ENCODE measurements around the gene UBA52. TPM values are rescaled to one million over a fixed set of nuclear protein-coding genes. Genes with fewer than 3 reads are reported as not detected.

The UBA52 gene
- total and polyA plus RNA-seq, 2 of the 13 experiments (the other 11 are each of a cell fraction or from before 2014, with no cell fraction given), result 959 to 1,782 TPM

- TF ChIP-seq ZNF263 (CRISPR knock-in tag; IDR thresholded peaks at IDR 0.05) (0 out of 2 replicates have a peak, but pooled peaks have one; percentile 27), MAX (IDR thresholded peaks at IDR 0.05) (peak; percentile 37; the same call in 1 of the 2 replicates), NR2F1 (CRISPR knock-in tag; IDR thresholded peaks at IDR 0.05) (peak in 1 of 2 experiments; percentile 53; a peak in 2 of 4 replicates), ZSCAN25 (CRISPR knock-in tag; IDR thresholded peaks at IDR 0.05) (0 out of 2 replicates have a peak, but pooled peaks have one; percentile 20), SNAPC4 (CRISPR knock-in tag; IDR thresholded peaks at IDR 0.05) (no peak), ZNF253 (CRISPR knock-in tag; IDR thresholded peaks at IDR 0.05; ENCODE audit: borderline replicate concordance) (no peak), ZNF547 (CRISPR knock-in tag; IDR thresholded peaks at IDR 0.05) (0 out of 2 replicates have a peak, but pooled peaks have one; percentile 29), NR2F2 (IDR thresholded peaks at IDR 0.05; ENCODE audit: borderline replicate concordance, low read depth) (peak; percentile 65; the same call in 1 of the 2 replicates), HNF4G (IDR thresholded peaks at IDR 0.05; ENCODE audit: borderline replicate concordance, low read depth, low read length) (0 out of 2 replicates have a peak, but pooled peaks have one; percentile 46), HNF4G (CRISPR knock-in tag; IDR thresholded peaks at IDR 0.05; ENCODE audit: borderline replicate concordance, low read depth) (no peak), ZNF530 (CRISPR knock-in tag; IDR thresholded peaks at IDR 0.05; ENCODE audit: low read depth) (no peak)
- TF ChIP-seq, protein P1, sequence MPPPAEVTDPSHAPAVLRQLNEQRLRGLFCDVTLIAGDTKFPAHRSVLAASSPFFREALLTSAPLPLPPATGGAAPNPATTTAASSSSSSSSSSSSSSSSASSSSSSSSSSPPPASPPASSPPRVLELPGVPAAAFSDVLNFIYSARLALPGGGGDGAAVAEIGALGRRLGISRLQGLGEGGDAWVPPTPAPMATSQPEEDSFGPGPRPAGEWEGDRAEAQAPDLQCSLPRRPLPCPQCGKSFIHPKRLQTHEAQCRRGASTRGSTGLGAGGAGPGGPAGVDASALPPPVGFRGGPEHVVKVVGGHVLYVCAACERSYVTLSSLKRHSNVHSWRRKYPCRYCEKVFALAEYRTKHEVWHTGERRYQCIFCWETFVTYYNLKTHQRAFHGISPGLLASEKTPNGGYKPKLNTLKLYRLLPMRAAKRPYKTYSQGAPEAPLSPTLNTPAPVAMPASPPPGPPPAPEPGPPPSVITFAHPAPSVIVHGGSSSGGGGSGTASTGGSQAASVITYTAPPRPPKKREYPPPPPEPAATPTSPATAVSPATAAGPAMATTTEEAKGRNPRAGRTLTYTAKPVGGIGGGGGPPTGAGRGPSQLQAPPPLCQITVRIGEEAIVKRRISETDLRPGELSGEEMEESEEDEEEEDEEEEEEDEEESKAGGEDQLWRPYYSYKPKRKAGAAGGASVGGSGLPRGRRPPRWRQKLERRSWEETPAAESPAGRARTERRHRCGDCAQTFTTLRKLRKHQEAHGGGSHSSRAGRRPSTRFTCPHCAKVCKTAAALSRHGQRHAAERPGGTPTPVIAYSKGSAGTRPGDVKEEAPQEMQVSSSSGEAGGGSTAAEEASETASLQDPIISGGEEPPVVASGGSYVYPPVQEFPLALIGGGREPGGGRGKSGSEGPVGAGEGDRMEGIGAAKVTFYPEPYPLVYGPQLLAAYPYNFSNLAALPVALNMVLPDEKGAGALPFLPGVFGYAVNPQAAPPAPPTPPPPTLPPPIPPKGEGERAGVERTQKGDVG (CRISPR knock-in tag; IDR thresholded peaks at IDR 0.05; ENCODE audit: borderline replicate concordance), result peak; percentile 61; the same call in 1 of the 2 replicates
- TF ChIP-seq, protein P2, sequence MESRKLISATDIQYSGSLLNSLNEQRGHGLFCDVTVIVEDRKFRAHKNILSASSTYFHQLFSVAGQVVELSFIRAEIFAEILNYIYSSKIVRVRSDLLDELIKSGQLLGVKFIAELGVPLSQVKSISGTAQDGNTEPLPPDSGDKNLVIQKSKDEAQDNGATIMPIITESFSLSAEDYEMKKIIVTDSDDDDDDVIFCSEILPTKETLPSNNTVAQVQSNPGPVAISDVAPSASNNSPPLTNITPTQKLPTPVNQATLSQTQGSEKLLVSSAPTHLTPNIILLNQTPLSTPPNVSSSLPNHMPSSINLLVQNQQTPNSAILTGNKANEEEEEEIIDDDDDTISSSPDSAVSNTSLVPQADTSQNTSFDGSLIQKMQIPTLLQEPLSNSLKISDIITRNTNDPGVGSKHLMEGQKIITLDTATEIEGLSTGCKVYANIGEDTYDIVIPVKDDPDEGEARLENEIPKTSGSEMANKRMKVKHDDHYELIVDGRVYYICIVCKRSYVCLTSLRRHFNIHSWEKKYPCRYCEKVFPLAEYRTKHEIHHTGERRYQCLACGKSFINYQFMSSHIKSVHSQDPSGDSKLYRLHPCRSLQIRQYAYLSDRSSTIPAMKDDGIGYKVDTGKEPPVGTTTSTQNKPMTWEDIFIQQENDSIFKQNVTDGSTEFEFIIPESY (CRISPR knock-in tag; IDR thresholded peaks at IDR 0.05), result peak; percentile 76
These were observed 31.7 kb downstream of the UBA52 start (continued) for GRCh38 chr19:18603255-18603957.
